ENCODE results near the gene IL16. TPM values are rescaled to one million over a fixed set of nuclear protein-coding genes. Genes with fewer than 3 reads are reported as not detected.

IL16 gene
- total and polyA plus RNA-seq, 4 donors, result 1.9 to 6.9 (median 4.4) TPM

DNA sequence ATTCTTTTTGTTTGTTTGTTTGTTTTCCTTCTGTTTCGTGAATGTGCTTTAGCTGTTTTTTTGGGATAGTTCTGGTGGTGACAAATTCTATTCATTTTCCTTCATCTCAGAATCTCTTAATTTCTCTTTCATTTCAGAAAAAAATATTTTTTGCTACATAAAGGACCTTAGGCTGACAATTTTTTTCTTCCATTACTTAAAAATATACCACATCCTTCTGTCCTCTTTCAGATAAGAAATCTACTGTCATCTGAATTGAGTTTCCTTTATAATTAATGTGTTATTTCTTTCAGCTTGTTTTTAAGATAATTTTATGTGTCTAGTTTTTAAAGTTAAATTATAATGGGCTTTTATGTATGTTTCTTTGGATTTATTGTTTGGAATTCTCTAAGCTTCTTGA, 47.6 kb downstream of the IL16 start:
- Histone ChIP-seq H3K4me1 (ENCODE audit: control insufficient read depth in 4 of 4, insufficient read depth in 4 of 4, low read length in 3 of 4) (no peaks in the 10 kb centered on the region), H3K27me3 (ENCODE audit: control insufficient read depth in 4 of 4, insufficient read depth in 4 of 4, low read length in 3 of 4) (no peaks in the 10 kb centered on the region), H3K36me3 (ENCODE audit: control insufficient read depth in 4 of 4, insufficient read depth in 3 of 4, low read depth in 1 of 4, low read length in 3 of 4) (no peaks in the 10 kb centered on the region), H3K9ac (ENCODE audit: low read depth in 1 of 2, low read length in 2 of 2) (no peak overlapping the region), H3K27ac (ENCODE audit: low read depth in 1 of 2, low read length in 2 of 2) (no peak overlapping the region), H3K4me3 (ENCODE audit: low read depth in 1 of 3, low read length in 3 of 3) (no peak overlapping the region), H3K9me3 (ENCODE audit: control insufficient read depth in 4 of 4, low read length in 3 of 4) (peaks cover 0 to 10% (median 1%) of the 10 kb centered on the region in 4 donors)
- no peak for DNase-seq (ENCODE audit: low spot score)
- 41% methylated on average over 1 of the region's 1 CpG for WGBS
- TF ChIP-seq, protein P1, sequence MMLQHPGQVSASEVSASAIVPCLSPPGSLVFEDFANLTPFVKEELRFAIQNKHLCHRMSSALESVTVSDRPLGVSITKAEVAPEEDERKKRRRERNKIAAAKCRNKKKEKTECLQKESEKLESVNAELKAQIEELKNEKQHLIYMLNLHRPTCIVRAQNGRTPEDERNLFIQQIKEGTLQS (IDR thresholded peaks at IDR 0.05), result no peak
- TF ChIP-seq, protein P2, sequence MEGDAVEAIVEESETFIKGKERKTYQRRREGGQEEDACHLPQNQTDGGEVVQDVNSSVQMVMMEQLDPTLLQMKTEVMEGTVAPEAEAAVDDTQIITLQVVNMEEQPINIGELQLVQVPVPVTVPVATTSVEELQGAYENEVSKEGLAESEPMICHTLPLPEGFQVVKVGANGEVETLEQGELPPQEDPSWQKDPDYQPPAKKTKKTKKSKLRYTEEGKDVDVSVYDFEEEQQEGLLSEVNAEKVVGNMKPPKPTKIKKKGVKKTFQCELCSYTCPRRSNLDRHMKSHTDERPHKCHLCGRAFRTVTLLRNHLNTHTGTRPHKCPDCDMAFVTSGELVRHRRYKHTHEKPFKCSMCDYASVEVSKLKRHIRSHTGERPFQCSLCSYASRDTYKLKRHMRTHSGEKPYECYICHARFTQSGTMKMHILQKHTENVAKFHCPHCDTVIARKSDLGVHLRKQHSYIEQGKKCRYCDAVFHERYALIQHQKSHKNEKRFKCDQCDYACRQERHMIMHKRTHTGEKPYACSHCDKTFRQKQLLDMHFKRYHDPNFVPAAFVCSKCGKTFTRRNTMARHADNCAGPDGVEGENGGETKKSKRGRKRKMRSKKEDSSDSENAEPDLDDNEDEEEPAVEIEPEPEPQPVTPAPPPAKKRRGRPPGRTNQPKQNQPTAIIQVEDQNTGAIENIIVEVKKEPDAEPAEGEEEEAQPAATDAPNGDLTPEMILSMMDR (IDR thresholded peaks at IDR 0.05; ENCODE audit: low read depth, low read length, missing input control), result no peak
- no peak for TF ChIP-seq YY1 (IDR thresholded peaks at IDR 0.05)
- no peak for TF ChIP-seq NR2F2 (IDR thresholded peaks at IDR 0.05)
- no peak for TF ChIP-seq JUND (IDR thresholded peaks at IDR 0.05)
- TF ChIP-seq TAF1 (conservative IDR thresholded peaks at IDR 0.05), result no peak
- TF ChIP-seq, protein P3, sequence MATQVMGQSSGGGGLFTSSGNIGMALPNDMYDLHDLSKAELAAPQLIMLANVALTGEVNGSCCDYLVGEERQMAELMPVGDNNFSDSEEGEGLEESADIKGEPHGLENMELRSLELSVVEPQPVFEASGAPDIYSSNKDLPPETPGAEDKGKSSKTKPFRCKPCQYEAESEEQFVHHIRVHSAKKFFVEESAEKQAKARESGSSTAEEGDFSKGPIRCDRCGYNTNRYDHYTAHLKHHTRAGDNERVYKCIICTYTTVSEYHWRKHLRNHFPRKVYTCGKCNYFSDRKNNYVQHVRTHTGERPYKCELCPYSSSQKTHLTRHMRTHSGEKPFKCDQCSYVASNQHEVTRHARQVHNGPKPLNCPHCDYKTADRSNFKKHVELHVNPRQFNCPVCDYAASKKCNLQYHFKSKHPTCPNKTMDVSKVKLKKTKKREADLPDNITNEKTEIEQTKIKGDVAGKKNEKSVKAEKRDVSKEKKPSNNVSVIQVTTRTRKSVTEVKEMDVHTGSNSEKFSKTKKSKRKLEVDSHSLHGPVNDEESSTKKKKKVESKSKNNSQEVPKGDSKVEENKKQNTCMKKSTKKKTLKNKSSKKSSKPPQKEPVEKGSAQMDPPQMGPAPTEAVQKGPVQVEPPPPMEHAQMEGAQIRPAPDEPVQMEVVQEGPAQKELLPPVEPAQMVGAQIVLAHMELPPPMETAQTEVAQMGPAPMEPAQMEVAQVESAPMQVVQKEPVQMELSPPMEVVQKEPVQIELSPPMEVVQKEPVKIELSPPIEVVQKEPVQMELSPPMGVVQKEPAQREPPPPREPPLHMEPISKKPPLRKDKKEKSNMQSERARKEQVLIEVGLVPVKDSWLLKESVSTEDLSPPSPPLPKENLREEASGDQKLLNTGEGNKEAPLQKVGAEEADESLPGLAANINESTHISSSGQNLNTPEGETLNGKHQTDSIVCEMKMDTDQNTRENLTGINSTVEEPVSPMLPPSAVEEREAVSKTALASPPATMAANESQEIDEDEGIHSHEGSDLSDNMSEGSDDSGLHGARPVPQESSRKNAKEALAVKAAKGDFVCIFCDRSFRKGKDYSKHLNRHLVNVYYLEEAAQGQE (IDR thresholded peaks at IDR 0.05), result no peak
- TF ChIP-seq SP1 (IDR thresholded peaks at IDR 0.05), result no peak
- TF ChIP-seq, protein P4, sequence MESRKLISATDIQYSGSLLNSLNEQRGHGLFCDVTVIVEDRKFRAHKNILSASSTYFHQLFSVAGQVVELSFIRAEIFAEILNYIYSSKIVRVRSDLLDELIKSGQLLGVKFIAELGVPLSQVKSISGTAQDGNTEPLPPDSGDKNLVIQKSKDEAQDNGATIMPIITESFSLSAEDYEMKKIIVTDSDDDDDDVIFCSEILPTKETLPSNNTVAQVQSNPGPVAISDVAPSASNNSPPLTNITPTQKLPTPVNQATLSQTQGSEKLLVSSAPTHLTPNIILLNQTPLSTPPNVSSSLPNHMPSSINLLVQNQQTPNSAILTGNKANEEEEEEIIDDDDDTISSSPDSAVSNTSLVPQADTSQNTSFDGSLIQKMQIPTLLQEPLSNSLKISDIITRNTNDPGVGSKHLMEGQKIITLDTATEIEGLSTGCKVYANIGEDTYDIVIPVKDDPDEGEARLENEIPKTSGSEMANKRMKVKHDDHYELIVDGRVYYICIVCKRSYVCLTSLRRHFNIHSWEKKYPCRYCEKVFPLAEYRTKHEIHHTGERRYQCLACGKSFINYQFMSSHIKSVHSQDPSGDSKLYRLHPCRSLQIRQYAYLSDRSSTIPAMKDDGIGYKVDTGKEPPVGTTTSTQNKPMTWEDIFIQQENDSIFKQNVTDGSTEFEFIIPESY (IDR thresholded peaks at IDR 0.05), result no peak
- no peak for TF ChIP-seq FOXA2 (IDR thresholded peaks at IDR 0.05)
- no peak for TF ChIP-seq EGR1 (IDR thresholded peaks at IDR 0.05; ENCODE audit: low read depth in 2 of 2)
- TF ChIP-seq HNF4G (IDR thresholded peaks at IDR 0.05), result no peak

DNA sequence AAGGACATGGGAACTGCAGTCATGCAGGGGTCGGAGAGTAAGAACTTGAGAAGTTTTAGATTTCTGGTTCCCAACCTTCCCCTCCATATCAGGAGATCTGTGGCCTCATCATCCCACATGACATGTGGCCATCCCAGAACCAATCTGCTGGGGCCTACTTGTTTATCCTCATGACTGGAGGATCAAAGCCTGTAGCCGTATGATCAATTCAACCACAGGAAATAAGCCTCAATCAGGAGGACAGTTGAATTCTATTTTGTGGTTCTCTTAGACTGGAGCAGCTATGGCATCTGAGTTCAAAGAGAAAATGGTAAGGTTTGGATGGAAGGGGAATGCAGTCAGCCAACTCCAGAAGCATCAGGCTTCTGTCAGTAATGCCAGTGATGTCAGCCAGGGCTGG, 57.2 kb downstream of the IL16 start:
- no peak overlapping the region for H3K9ac ChIP-seq (ENCODE audit: low read depth in 1 of 2, low read length in 2 of 2)
- DNase-seq (ENCODE audit: low spot score), result no peak
- 96% methylated on average over 2 of the region's 2 CpGs for WGBS
- H3K27me3 ChIP-seq (ENCODE audit: control insufficient read depth in 4 of 4, insufficient read depth in 4 of 4, low read length in 3 of 4), result peaks cover 0 to 3% (median 0%) of the 10 kb centered on the region in 4 donors
- H3K4me1 ChIP-seq (ENCODE audit: control insufficient read depth in 4 of 4, insufficient read depth in 4 of 4, low read length in 3 of 4), result no peaks in the 10 kb centered on the region
- no peak overlapping the region for H3K27ac ChIP-seq (ENCODE audit: low read depth in 1 of 2, low read length in 2 of 2)
- H3K4me3 ChIP-seq (ENCODE audit: low read depth in 1 of 3, low read length in 3 of 3), result no peak overlapping the region
- H3K36me3 ChIP-seq (ENCODE audit: control insufficient read depth in 4 of 4, insufficient read depth in 3 of 4, low read depth in 1 of 4, low read length in 3 of 4), result no peaks in the 10 kb centered on the region
- H3K9me3 ChIP-seq (ENCODE audit: control insufficient read depth in 4 of 4, low read length in 3 of 4), result no peaks in the 10 kb centered on the region
- TF ChIP-seq SP1 (IDR thresholded peaks at IDR 0.05) (no peak), TAF1 (conservative IDR thresholded peaks at IDR 0.05) (no peak), RAD21 (IDR thresholded peaks at IDR 0.05) (no peak), EGR1 (IDR thresholded peaks at IDR 0.05; ENCODE audit: low read depth in 2 of 2) (no peak), RXRA (IDR thresholded peaks at IDR 0.05) (no peak), YY1 (IDR thresholded peaks at IDR 0.05) (no peak), GABPA (IDR thresholded peaks at IDR 0.05 in 1 of 2, conservative IDR thresholded peaks at IDR 0.05 in 1 of 2) (no peak), HNF4A (conservative IDR thresholded peaks at IDR 0.05) (no peak), NR2F2 (IDR thresholded peaks at IDR 0.05) (no peak)
- TF ChIP-seq, protein P3 (IDR thresholded peaks at IDR 0.05), result no peak
- TF ChIP-seq, protein P5, sequence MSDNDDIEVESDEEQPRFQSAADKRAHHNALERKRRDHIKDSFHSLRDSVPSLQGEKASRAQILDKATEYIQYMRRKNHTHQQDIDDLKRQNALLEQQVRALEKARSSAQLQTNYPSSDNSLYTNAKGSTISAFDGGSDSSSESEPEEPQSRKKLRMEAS (IDR thresholded peaks at IDR 0.05), result no peak
- TF ChIP-seq, protein P1 (IDR thresholded peaks at IDR 0.05), result no peak
- TF ChIP-seq, protein P4 (IDR thresholded peaks at IDR 0.05), result no peak

Measured in liver (tissue), 9 donors.